Liver (tissue), 3 donors: ENCODE measurements around the gene NPEPPS.

Experiments
- GABPA ChIP-seq, 2 donors: IDR thresholded peaks in 1 of 2; conservative IDR thresholded peaks in 1 of 2; 2 replicates each; pipeline ENCODE4 v1.6.1; 2016; ENCODE audit warnings: antibody characterized with exemption in 2 of 2, mild to moderate bottlenecking in 1 of 2, moderate library complexity in 1 of 2
- HNF4G ChIP-seq: IDR thresholded peaks from 2 replicates; pipeline ENCODE4 v1.6.1; 2016; ENCODE audit warnings: antibody characterized with exemption
- JUND ChIP-seq, 2 donors: IDR thresholded peaks; 2 replicates each; pipeline ENCODE4 v1.6.1; 2016; ENCODE audit warnings: antibody characterized with exemption in 2 of 2
- RAD21 ChIP-seq, 2 donors: IDR thresholded peaks; 2 replicates each; pipeline ENCODE4 v1.6.1; 2016; ENCODE audit warnings: antibody characterized with exemption in 2 of 2, mild to moderate bottlenecking in 2 of 2
- RXRA ChIP-seq, 2 donors: IDR thresholded peaks; 2 replicates each; pipeline ENCODE4 v1.6.1; 2017 to 2018; ENCODE audit warnings: antibody characterized with exemption in 2 of 2, mild to moderate bottlenecking in 1 of 2
- TF ChIP-seq, protein P1 (sequence below): fragments of 150-350 bp; IDR thresholded peaks from 2 replicates; pipeline ENCODE4 v1.5.1; 2017; ENCODE audit warnings: improper control_type of control experiment, low read depth, low read length; ENCODE audit not compliant: missing input control
- TF ChIP-seq, protein P2 (sequence below): IDR thresholded peaks from 2 replicates; pipeline ENCODE4 v1.6.1; 2016; ENCODE audit warnings: antibody characterized with exemption
- donor health status: healthy.
- donor health status: healthy.

DNA sequence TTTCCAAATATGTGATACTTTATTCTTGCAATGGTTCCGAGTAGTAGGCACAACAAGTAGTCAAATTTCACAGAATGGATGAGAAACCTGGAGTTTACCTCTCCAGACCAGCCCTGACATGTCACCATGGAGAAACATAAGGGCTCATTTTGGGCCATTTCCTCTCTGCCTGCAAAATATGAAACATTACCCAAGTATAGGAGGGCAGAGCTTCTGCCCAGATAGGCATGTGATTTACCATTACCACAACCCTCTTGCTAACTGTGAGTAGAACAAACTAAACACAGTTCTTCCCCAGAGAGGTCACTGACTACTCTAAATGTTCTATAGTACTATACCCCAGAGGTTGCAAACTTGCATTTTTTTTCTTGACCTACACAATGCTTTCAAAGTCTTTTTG is 103.1 kb downstream of the NPEPPS start:
- TF ChIP-seq, protein P1, sequence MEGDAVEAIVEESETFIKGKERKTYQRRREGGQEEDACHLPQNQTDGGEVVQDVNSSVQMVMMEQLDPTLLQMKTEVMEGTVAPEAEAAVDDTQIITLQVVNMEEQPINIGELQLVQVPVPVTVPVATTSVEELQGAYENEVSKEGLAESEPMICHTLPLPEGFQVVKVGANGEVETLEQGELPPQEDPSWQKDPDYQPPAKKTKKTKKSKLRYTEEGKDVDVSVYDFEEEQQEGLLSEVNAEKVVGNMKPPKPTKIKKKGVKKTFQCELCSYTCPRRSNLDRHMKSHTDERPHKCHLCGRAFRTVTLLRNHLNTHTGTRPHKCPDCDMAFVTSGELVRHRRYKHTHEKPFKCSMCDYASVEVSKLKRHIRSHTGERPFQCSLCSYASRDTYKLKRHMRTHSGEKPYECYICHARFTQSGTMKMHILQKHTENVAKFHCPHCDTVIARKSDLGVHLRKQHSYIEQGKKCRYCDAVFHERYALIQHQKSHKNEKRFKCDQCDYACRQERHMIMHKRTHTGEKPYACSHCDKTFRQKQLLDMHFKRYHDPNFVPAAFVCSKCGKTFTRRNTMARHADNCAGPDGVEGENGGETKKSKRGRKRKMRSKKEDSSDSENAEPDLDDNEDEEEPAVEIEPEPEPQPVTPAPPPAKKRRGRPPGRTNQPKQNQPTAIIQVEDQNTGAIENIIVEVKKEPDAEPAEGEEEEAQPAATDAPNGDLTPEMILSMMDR: no peak
- TF ChIP-seq, protein P2, sequence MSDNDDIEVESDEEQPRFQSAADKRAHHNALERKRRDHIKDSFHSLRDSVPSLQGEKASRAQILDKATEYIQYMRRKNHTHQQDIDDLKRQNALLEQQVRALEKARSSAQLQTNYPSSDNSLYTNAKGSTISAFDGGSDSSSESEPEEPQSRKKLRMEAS: no peak
- TF ChIP-seq JUND (IDR thresholded peaks at IDR 0.05): no peak
- no peak for TF ChIP-seq RXRA (IDR thresholded peaks at IDR 0.05)
- TF ChIP-seq RAD21 (IDR thresholded peaks at IDR 0.05): no peak
- no peak for TF ChIP-seq GABPA (IDR thresholded peaks at IDR 0.05 in 1 of 2, conservative IDR thresholded peaks at IDR 0.05 in 1 of 2)
- TF ChIP-seq HNF4G: no peak
